ENCODE measurements around the gene ANO7. TPM values are rescaled to one million over a fixed set of nuclear protein-coding genes. Genes with fewer than 3 reads are reported as not detected.

Gene ANO7
- total RNA-seq, 1 donor from 2014 or later = 0.81 TPM

GRCh38 chr2:241232736-241233575 lies 44.5 kb downstream of the ANO7 start:
- intact Hi-C loops (cut with DNase I) = no loop called here
- ATAC-seq = no peak
- DNase-seq (ENCODE audit: missing footprints) = peak; percentile 42

DNA sequence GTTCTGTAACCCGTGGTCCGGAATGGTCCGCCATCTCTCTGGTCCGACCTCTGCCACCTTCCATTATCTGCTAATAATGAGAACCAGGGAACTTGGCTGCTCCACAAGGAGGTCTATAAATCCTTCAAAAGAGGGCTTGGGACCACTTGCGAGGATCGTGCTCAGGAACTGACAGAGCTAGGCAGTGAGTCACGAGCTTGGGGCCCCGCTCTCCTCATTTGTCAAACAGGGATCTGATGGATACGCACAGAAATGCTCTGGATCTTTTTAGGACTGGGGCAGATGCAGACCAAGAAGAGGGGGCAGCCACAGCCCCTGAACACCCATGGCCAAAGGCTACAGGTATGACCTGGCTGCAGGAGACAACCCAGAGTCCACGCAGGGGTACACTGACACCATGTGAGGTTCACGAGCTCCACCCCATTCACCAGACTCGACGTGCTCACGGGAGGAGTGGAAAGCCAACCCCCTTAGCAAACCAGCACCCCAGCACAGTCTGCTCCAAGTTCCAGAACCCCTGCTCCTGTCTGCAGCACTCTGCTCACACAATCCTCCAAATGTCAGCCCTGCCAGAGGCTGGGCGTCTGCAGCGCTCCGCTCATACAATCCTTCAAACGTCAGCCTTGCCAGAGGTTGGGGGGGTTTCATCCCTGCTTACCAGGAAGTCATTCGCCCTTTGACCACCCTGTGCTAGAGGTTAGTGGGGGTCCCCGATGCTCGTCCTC lies 45.8 kb downstream of the ANO7 start:
- peak; percentile 54 for DNase-seq (ENCODE audit: missing footprints)
- intact Hi-C loops (cut with DNase I) = no loop called here
- ATAC-seq = no peak

GRCh38 chr2:241234962-241235740 lies 46.7 kb downstream of the ANO7 start:
- DNase-seq (ENCODE audit: missing footprints) (peak; percentile 11), ATAC-seq (no peak)
- intact Hi-C loops (cut with DNase I) = no loop called here

DNA sequence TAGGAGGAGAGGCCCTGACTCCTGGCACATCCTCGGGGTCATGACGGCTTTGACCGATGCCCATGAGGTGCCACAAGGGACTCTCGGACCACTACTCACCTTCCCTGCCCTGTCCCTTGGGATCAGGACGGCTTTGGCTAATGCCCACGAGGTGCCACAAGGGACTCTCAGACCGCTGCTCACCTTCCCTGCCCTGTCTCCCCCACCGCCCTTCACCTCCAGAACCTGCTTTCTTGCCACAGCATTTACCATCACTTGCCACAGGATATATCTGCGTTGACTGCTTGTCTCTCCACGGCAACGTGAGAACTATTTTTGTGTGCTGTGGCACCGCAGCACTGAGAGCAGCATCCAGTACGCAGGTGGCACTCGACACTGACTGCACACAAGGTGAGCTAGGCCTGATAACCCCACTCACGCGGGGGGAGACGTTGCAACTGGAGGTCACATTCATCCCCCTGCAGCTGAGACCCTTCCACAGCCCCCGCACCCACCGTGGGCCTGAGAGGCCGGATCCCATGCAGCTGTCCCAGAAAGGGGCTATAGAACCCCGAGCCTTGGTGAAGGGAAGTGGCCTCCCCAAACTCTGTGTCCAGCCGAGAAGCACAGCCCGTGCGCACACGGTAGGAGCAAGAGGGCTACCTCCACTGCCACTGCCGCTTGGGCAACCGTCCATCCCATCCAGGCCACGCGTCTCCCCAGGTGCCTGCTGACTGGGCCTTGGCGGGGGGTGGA lies 47.5 kb downstream of the ANO7 start:
- peak; percentile 26 for DNase-seq (ENCODE audit: missing footprints)
- no peak for ATAC-seq
- intact Hi-C loops (cut with DNase I) = no loop called here

- intact Hi-C loops (cut with DNase I) = no loop called here
- ATAC-seq (no peak), DNase-seq (ENCODE audit: missing footprints) (peak; percentile 22)
Measured at GRCh38 chr2:241237047-241237446, 48.6 kb downstream of the ANO7 start.

GRCh38 chr2:241237949-241238371 lies 49.5 kb downstream of the ANO7 start:
- ATAC-seq = no peak
- intact Hi-C loops (cut with DNase I) = no loop called here
- DNase-seq (ENCODE audit: missing footprints) = peak; percentile 57

DNA sequence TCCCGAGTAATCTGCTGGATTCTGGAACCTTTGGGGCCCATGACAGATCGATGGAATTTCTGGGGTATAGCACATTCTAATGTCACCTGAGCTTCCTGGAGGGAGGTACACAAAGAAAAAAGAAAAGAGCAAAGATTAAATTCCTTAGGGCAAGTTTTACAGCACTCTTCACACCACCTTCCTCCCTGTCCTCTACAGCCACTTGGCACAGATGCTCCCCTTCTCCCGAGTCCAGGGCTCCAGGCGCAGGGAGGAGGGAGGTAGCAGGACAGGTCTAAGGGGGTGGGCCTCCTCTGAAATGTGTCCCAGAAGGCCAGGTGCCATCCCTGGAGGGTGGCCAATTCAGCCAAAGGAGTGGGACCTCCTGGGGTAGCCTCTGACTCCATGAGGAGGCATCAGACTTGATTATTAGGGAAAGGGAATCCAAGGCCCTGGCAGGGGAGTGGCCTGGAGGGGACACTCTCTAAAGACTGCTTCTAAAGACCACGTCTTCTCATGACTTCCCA lies 50.3 kb downstream of the ANO7 start:
- intact Hi-C loops (cut with DNase I) = no loop called here
- DNase-seq (ENCODE audit: missing footprints) (peak; percentile 23), ATAC-seq (no peak)

- intact Hi-C loops (cut with DNase I) = no loop called here
- DNase-seq (ENCODE audit: missing footprints) = peak; percentile 34
Measured at GRCh38 chr2:241239552-241240202, 51.2 kb downstream of the ANO7 start.

GRCh38 chr2:241240320-241241004 lies 52.0 kb downstream of the ANO7 start:
- intact Hi-C loops (cut with DNase I) = no loop called here
- DNase-seq (ENCODE audit: missing footprints) (peak; percentile 32), ATAC-seq (no peak)

More at GRCh38 chr2:241239552-241240202, 51.2 kb downstream of the ANO7 start:
- no peak for ATAC-seq

DNA sequence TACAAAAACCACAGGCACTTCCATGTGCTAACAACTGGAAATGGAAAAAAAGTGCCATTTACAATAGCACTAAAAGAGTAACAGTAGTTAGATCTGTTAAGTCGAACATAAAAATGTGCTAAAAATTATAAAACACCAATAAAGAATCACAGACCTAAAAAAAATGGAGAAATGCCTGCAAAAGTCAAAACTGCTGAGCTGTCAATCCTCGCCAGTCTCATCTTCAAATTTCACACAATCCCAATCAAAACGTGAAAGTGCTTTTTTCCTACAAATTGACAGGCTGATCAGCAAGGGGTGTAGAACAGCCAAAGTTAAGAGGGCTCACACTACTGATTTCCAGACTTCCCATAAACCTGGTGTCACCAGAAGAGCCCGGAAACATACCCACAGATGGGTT lies 53.2 kb downstream of the ANO7 start:
- ATAC-seq (no peak), DNase-seq (ENCODE audit: missing footprints) (no peak)
- intact Hi-C loops (cut with DNase I) = no loop called here

DNA sequence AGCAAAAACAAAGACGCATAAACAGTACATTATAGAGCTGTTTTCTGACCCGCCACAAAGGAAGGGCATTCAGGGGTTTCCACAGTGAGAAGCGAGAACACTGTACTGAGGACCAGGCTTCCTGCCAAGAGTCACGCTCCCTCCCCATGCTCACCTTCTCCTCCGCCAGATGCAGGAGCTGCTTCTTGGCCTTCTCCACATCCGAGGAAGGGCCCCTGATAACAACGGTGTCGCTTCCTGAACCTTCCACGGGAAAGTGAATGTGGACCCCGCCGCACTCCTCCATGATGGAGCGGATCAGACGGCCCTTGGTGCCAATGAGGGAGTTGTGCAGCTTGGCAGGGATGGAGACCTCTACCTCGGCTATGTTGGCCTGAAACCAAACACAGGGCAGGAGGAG lies 53.8 kb downstream of the ANO7 start:
- peak; percentile 31 for DNase-seq (ENCODE audit: missing footprints)
- intact Hi-C loops (cut with DNase I) = no loop called here
- no peak for ATAC-seq

- ATAC-seq (no peak), DNase-seq (ENCODE audit: missing footprints) (no peak)
- intact Hi-C loops (cut with DNase I) = no loop called here
Measured at GRCh38 chr2:241244368-241244767, 55.9 kb downstream of the ANO7 start.

GRCh38 chr2:241248289-241248688 lies 59.8 kb downstream of the ANO7 start:
- intact Hi-C loops (cut with DNase I) = no loop called here
- DNase-seq (ENCODE audit: missing footprints) (no peak), ATAC-seq (no peak)

DNA sequence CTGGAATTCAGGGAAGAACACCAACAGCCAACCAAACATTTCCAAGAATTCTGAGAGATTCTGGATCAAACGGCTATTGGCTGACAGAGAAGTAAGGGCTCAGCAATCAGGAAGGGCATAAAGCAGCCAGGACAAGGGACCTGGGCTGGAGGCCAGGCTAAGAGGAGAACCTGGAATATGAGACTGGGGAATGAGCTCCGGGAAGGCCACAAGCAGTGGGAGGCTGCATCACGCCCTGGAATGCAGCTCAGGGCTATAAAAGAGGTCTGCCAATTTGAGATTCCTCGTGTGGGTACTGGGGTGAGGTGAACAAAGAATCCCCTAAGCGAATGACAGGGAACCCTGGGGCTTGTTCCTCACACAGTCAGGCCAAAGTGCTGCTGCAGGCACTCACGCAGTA lies 60.4 kb downstream of the ANO7 start:
- ATAC-seq (no peak), DNase-seq (ENCODE audit: missing footprints) (no peak)
- intact Hi-C loops (cut with DNase I) = no loop called here

DNA sequence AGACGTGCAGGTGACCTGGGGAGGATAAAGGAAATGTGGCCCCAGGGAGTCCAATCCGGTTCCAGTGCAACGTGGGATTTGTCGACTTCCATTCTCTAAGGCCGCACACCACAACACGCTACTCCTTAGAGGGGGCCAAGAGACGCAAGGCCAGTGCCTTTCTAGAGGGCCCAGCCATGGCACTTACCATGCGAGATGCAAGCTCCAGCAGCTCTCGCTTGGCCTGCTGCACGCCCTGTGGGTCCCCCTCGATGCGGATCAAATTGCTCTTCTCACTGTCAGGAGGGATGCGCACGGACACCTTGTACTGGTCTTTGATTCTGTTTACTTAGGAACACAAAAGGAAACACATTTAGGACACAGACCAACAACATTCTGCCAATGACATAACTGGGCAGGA lies 61.2 kb downstream of the ANO7 start:
- intact Hi-C loops (cut with DNase I) = no loop called here
- ATAC-seq (no peak), DNase-seq (ENCODE audit: missing footprints) (no peak)

GRCh38 chr2:241252778-241253475 lies 64.5 kb downstream of the ANO7 start:
- DNase-seq (ENCODE audit: missing footprints) (no peak), ATAC-seq (peak; percentile 33)
- intact Hi-C loops (cut with DNase I) = no loop called here

DNA sequence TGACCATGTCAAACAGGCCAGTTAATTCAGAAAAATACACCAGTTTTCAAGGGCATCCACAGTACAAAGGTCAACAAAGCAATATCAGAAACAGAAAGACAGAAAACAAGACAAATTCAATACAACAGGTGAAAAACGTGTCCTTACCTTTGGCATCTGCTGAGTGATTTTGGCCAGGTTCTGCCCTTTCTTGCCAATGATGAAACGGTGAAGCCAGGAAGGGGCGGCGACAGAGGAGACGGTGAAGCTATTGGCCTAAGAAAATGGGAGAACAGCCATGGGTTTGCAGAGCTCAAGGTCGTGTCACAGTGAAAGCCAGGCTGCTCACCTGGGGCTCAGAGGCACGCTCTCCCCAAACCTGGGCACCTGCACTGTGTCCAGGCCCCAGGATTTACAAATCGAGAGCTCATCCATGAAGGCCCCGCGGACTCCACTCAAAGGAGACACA lies 66.5 kb downstream of the ANO7 start:
- DNase-seq (ENCODE audit: missing footprints) = no peak
- ATAC-seq = no peak
- intact Hi-C loops (cut with DNase I) = no loop called here

Data from Right ventricle myocardium inferior (tissue), 1 donor.